GM19193 (cell line): ENCODE data around the gene PAX2.

Source experiments
- POLR2A ChIP-seq: IDR thresholded peaks from 4 replicates; pipeline ENCODE4 v1.6.1; 2011; ENCODE audit not compliant: insufficient read depth, insufficient read length; ENCODE audit errors: extremely low read depth

The PAX2 gene

GRCh38 chr10:100715445-100716385 is 29.7 kb upstream of the PAX2 start:
- TF ChIP-seq POLR2A, result no peak

GRCh38 chr10:100717166-100717565 is 28.2 kb upstream of the PAX2 start:
- no peak for TF ChIP-seq POLR2A

- TF ChIP-seq POLR2A, result no peak
Observed at GRCh38 chr10:100718197-100718742, 27.1 kb upstream of the PAX2 start.

GRCh38 chr10:100723180-100723579 is 22.2 kb upstream of the PAX2 start:
- TF ChIP-seq POLR2A, result no peak

GRCh38 chr10:100723770-100724530 is 21.4 kb upstream of the PAX2 start:
- TF ChIP-seq POLR2A, result no peak

- no peak for TF ChIP-seq POLR2A
Observed at GRCh38 chr10:100724531-100725027, 20.8 kb upstream of the PAX2 start.

GRCh38 chr10:100725071-100725471 is 20.3 kb upstream of the PAX2 start:
- no peak for TF ChIP-seq POLR2A

- no peak for TF ChIP-seq POLR2A
Observed at GRCh38 chr10:100725869-100726426, 19.4 kb upstream of the PAX2 start.

- TF ChIP-seq POLR2A, result no peak
Observed at GRCh38 chr10:100727808-100728207, 17.6 kb upstream of the PAX2 start.

- no peak for TF ChIP-seq POLR2A
Observed at GRCh38 chr10:100728928-100729861, 16.2 kb upstream of the PAX2 start.

- no peak for TF ChIP-seq POLR2A
Observed at GRCh38 chr10:100729862-100730724, 15.3 kb upstream of the PAX2 start.

- no peak for TF ChIP-seq POLR2A
Observed at GRCh38 chr10:100730725-100731406, 14.5 kb upstream of the PAX2 start.
